Small intestine (tissue), 4 donors: ENCODE measurements around the gene OOSP4A. TPM values are rescaled to one million over a fixed set of nuclear protein-coding genes. Genes with fewer than 3 reads are reported as not detected.

ENCODE experiments used
- polyA plus RNA-seq, 4 donors: library from polyadenylated mRNA; stranded (reverse) in 3 of 4; unstranded in 1 of 4; fragments of 200-250 nt in 3 of 4; fragments of 120-200 nt in 1 of 4; gene quantifications; one replicate each; pipeline versions ENCODE4 v1.2.1 to v1.2.3, GENCODE V29; 2013
- donor health status: healthy with polysubstance abuse.
- donor health status: Bipolar disorder and iron deficiency.
- donor health status: healthy.

OOSP4A gene
- polyA plus RNA-seq, 4 donors: 0.09 TPM; not detected in 3

Other genes with a start within 250 kb of the OOSP4A start
- 10 to 100 TPM; 34.9 to 91.8 (median 60.8) TPM for gene STX3, start 208.7 kb upstream of the OOSP4A start, polyA plus RNA-seq
- 100 to 1,000 TPM in 1 of 4 donors, 10 to 100 TPM in 3; 41.1 to 113 (median 58.6) TPM for gene MRPL16, start 153.3 kb upstream of the OOSP4A start, polyA plus RNA-seq
- gene CBLIF, start 118.5 kb upstream of the OOSP4A start, polyA plus RNA-seq: 1 to 10 TPM in 1 of 4 donors, under 1 TPM in 1, not detected in 2; 0.13 to 2.1 TPM
- 1 to 10 TPM in 1 of 4 donors, under 1 TPM in 1, not detected in 2; 0.03 to 1.9 TPM for gene TCN1, start 97.5 kb upstream of the OOSP4A start, polyA plus RNA-seq
- gene OOSP3, start 85.3 kb upstream of the OOSP4A start, polyA plus RNA-seq: not detected
- not detected for gene OOSP1, start 25.6 kb upstream of the OOSP4A start, polyA plus RNA-seq
- not detected for gene OOSP4B, start 53.1 kb downstream of the OOSP4A start, polyA plus RNA-seq
- gene OOSP2, start 76.4 kb downstream of the OOSP4A start, polyA plus RNA-seq: not detected
- gene MS4A3, start 92.6 kb downstream of the OOSP4A start, polyA plus RNA-seq: under 1 TPM in 1 of 4 donors, not detected in 3; 0.38 TPM
- under 1 TPM in 3 of 4 donors, not detected in 1; 0.01 to 0.81 (median 0.45) TPM for gene MS4A2, start 124.6 kb downstream of the OOSP4A start, polyA plus RNA-seq
- gene MS4A6A, start 219.1 kb downstream of the OOSP4A start, polyA plus RNA-seq: 10 to 100 TPM in 3 of 4 donors, 1 to 10 TPM in 1; 7.6 to 74.3 (median 59.4) TPM